Fibroblast of the aortic adventitia (primary cell): ENCODE measurements around the gene TUBGCP4. TPM values are rescaled to one million over a fixed set of nuclear protein-coding genes. Genes with fewer than 3 reads are reported as not detected.

Experiments used
- DNase-seq: peaks from one replicate; pipeline ENCODE4 v3.0.0-alpha.2; 2010; ENCODE audit warnings: low read depth
- H3K4me3 ChIP-seq: 2 replicates; pipeline ENCODE4 v1.5.1; 2011; ENCODE audit warnings: low read depth, mild to moderate bottlenecking, control low read depth, low read length, moderate library complexity
- CTCF ChIP-seq: IDR thresholded peaks from 2 replicates; pipeline ENCODE4 v1.5.1; 2011; ENCODE audit warnings: mild to moderate bottlenecking, low read length, control low read depth, inconsistent platforms; ENCODE audit not compliant: insufficient read depth
- total RNA-seq: library from RNA; depleted of rRNA; stranded (reverse); fragments of >200 nt; gene quantifications from 2 replicates; pipeline ENCODE4 v1.2.3, GENCODE V29; 2012; ENCODE audit warnings: low replicate concordance

The TUBGCP4 gene
- 7.1 and 10.7 TPM in 2 replicates for total RNA-seq

GRCh38 chr15:43370975-43371974 is at the start of gene TUBGCP4, which contains the start of gene ZSCAN29:
Gene TUBGCP4, plus strand, starts transcription at chr15:43371101. Its CDS starts 254 bp downstream, at chr15:43371355.
Gene ZSCAN29, minus strand, starts transcription at chr15:43371043. Its CDS starts 1,130 bp downstream, at chr15:43369913.
- peak; percentile 71 for DNase-seq
- TF ChIP-seq CTCF, result peak; percentile 43
- H3K4me3 ChIP-seq, result peak within 1 kb of the TSS; percentile 91

- H3K4me3 ChIP-seq, result no peak overlapping the region
- DNase-seq, result no peak
- no peak for TF ChIP-seq CTCF
Observed at GRCh38 chr15:43325039-43325684, 45.7 kb upstream of the TUBGCP4 start.

GRCh38 chr15:43329217-43329959 is 41.5 kb upstream of the TUBGCP4 start:
- no peak for TF ChIP-seq CTCF
- DNase-seq, result peak; percentile 42
- H3K4me3 ChIP-seq, result peak overlapping the region; percentile 88

- no peak for TF ChIP-seq CTCF
- peak; percentile 95 for DNase-seq
- H3K4me3 ChIP-seq, result peak within 1 kb of the TSS; percentile 88
Observed at GRCh38 chr15:43329960-43330779, 40.7 kb upstream of the TUBGCP4 start, which contains the start of gene LCMT2. Gene LCMT2, minus strand, starts transcription at chr15:43330573. Its CDS starts 84 bp downstream, at chr15:43330489.

- no peak for DNase-seq
- no peak for TF ChIP-seq CTCF
- peak overlapping the region; percentile 88 for H3K4me3 ChIP-seq
Observed at GRCh38 chr15:43330780-43331087, 40.2 kb upstream of the TUBGCP4 start.
